UCSD-AML1 (cell line): ENCODE data around the gene STON2.

Experiments used
- DNase-seq: peaks from one replicate; lab custom pipeline; 2025; ENCODE audit not compliant: unreplicated experiment; lab: John Stamatoyannopoulos, UW

The STON2 gene

GRCh38 chr14:81423504-81423903 lies 23.4 kb upstream of the STON2 start:
- DNase-seq: peak; percentile 80

GRCh38 chr14:81418057-81418790 lies 18.1 kb upstream of the STON2 start:
- DNase-seq: no peak

- peak; percentile 77 for DNase-seq
These were observed 16.9 kb upstream of the STON2 start for GRCh38 chr14:81416981-81417380.

GRCh38 chr14:81416194-81416952 lies 16.2 kb upstream of the STON2 start:
- peak; percentile 65 for DNase-seq

GRCh38 chr14:81415781-81416180 lies 15.7 kb upstream of the STON2 start:
- peak; percentile 25 for DNase-seq

- DNase-seq: no peak
These were observed 14.0 kb upstream of the STON2 start for GRCh38 chr14:81414123-81414522.

- no peak for DNase-seq
These were observed 12.7 kb upstream of the STON2 start for GRCh38 chr14:81412779-81413178.

- no peak for DNase-seq
These were observed 8.5 kb upstream of the STON2 start for GRCh38 chr14:81408595-81408994.

GRCh38 chr14:81406863-81407262 lies 6.7 kb upstream of the STON2 start:
- DNase-seq: no peak

GRCh38 chr14:81402123-81402495 lies 2.0 kb upstream of the STON2 start:
- DNase-seq: peak; percentile 36

- no peak for DNase-seq
These were observed 1.4 kb upstream of the STON2 start for GRCh38 chr14:81401420-81402122.

- DNase-seq: no peak
These were observed 728 bp upstream of the STON2 start for GRCh38 chr14:81400852-81401251.

GRCh38 chr14:81398196-81398891 lies 1.8 kb downstream of the STON2 start:
- DNase-seq: no peak

GRCh38 chr14:81396113-81396512 lies 4.0 kb downstream of the STON2 start:
- no peak for DNase-seq

GRCh38 chr14:81394739-81395138 lies 5.4 kb downstream of the STON2 start:
- no peak for DNase-seq

GRCh38 chr14:81392976-81393643 lies 7.0 kb downstream of the STON2 start:
- DNase-seq: no peak

- no peak for DNase-seq
These were observed 8.1 kb downstream of the STON2 start for GRCh38 chr14:81392052-81392451.

GRCh38 chr14:81390696-81391095 lies 9.4 kb downstream of the STON2 start:
- DNase-seq: no peak

GRCh38 chr14:81388336-81388735 lies 11.8 kb downstream of the STON2 start:
- no peak for DNase-seq

GRCh38 chr14:81386290-81386745 lies 13.8 kb downstream of the STON2 start:
- DNase-seq: no peak

- no peak for DNase-seq
These were observed 14.2 kb downstream of the STON2 start for GRCh38 chr14:81385886-81386285.
